ENCODE data around the gene MYBBP1A.

- no peak for TF ChIP-seq EZH2phosphoT487 (IDR thresholded peaks at IDR 0.05; ENCODE audit: low read length)
- no peak for TF ChIP-seq CTCF (IDR thresholded peaks at IDR 0.05; ENCODE audit: low read length)
These were observed 25.1 kb upstream of the MYBBP1A start for GRCh38 chr17:4580291-4580690.

Measured in MM.1S (cell line).